NCI-H1105 treated with DMSO at 0.1 percent for 48 hours (cell line): ENCODE measurements around the gene ITGB1.
"Not testable (repeated sequence)": the region's sequence is repeated elsewhere in the genome, so short reads cannot be mapped to it uniquely, and the experiment has no call there.

Experiments used
- DNase-seq: peaks from one replicate; lab custom pipeline; 2025; lab: John Stamatoyannopoulos, UW

The ITGB1 gene

DNA sequence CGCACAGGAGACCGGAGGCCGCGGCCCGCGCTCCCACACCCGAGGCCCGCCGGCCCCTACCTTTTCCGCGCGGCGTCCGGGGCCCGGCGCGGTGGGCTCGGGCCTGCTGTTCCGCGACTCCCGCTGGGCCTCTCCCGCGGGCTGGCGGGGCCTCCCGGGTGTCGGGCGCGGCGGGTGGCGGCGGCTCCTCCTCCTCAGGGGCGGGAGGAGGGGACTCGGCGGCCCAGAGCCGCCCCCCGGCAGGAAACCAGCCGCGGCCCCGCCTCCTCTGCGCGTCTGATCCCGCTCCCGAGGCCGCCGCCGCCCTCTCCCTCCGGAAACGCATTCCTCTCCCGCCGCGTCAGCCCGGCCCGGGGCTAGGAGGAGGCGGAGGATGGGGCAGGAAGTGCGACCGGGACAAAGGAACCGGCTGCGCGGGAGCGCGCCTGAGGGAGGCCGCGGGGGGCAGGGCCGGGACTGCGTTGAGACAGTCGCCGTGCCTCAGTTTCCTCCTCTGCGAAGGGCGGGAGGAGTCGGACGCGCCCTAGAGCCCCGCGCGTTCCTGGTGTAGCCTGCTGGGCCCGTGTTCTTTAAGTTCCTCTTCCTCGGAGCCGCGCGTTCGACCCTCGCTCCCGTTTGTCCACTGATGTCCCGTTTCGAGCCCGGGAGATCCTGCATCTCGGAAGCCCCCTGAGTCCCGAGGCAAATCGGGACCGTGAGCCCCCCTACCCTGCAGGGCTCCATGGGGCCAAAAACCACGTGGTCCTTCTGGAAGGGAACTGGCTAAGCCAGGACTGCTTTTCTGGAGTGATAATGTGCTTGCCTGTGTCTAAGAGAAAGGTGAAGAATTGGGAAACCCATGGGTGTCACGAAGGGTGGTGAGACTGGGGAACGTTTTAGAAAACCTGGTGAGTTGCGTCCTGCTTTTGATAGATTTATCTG lies at the start of gene ITGB1:
Gene ITGB1, minus strand, starts transcription at position 146 of the 921 bp plus-strand sequence. CDS start 22,672 bp downstream, outside the sequence.
- DNase-seq, result peak; percentile 74

DNA sequence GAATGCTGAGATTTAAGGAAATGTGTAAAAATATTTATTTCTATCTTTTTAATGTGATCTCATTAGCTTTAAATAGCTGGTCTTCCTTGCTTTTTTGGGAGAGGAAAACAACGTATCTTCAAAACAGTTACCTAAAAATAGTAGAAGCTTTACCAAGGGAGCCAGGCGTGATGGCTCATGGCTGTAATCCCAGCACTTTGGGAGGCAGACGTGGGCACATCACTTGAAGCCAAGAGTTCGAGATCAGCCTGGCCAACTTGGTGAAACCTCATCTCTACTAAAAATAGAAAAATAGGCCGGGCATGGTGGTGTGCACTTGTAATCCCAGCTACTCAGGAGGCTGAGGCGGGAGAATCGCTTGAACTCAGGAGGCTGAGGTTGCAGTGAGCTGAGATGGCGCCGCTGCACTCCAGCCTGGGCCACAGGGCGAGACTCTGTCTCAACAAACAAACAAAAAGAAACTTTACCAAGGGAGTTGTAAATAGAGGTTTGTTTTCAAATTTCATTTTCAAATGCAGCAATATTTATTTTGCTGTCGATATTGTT lies 48.4 kb upstream of the ITGB1 start:
- DNase-seq, result no peak

DNA sequence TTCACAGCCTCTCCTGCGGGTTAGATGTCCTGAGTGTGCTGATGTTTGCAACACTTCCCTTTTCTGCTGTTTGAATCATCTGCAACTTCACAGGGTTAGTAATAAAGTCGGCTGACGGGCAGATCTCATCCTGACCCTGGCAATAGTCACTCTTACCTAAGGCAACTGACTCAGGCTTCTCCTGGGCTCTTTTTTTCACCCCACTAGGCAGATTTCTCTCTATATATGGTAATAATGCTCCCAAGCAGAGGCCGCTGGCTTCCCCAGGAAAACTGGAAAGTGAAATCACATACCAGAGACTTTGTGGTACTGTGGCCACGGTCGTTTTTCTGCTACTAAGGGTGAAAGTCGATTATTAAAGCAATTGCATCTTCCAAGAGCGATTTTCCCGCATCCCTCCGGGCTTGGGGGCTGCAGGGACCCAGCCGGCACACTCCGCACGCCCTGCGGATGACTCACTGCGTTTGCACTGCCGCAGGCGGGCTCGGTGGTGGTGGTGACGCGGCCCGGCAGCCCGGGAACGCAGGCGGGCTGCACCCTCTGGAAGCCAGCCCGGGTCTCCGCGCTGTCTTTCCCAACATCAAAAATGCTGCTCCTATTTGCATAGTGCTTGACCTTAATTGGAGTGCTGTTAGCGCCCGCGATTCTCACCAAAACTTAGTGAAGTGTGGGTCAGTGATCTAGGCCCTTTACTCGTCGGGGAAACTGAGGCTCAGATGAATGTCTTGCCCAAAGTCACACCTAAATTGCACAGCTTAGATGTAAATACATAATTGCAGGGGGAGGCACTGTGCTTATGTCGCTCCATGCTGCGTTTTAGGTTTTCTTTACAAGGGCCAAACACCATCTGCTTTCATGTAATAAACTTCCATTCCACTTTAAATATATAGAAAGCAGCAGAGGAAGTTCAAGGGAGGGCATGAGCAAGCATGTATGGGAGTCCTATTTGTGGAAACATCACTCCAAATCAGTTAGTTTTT lies 47.6 kb upstream of the ITGB1 start:
- peak; percentile 45 for DNase-seq

DNA sequence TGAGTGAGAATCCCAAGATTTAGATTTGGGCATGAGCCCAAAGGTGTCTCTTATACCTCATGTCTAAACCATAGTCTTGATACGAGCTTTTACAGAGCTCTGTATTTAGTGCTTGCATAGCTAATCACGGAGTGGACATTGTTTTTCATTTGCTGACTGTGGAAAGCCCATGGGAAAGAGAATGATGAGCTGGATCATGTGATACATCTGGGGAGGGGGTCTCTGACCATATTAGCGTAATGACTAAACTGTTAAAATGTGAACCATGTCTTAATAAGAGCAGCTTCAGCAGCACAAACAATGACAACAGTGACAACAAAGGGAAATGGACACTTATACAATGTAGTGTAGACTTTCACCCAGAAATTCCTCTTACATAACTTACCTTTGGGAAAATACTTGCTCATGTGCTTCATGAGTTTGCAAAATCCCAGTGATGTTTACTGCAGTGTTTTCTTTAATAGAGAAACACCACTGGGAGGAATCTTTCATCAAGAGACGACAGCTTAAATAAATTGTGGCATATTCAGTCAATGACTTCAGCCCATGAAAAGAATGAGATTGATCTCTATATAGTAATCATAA lies 44.0 kb upstream of the ITGB1 start:
- DNase-seq, result no peak

DNA sequence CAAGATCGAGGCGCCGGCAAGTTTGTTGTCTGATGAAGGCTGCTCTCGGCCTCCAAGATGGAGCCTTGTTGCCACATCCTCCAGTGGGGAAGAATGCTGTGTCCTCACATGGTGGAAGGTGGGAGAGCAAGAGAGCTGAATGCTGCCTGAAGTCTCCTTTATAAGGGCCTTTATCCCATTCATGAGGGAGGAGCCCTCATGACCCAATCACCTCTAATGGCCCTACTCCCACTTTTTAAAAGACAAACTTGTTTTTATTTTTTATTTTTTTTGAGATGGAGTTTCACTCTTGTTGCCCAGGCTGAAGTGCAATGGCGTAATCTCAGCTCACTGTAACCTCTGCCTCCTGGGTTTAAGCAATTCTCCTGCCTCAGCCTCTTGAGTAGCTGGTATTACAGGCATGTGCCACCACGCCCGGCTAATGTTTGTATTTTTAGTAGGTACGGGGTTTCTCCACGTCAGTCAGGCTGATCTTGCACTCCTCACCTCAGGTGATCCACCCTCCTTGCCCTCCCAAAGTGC lies 40.1 kb upstream of the ITGB1 start:
- DNase-seq, result not testable (repeated sequence)

DNA sequence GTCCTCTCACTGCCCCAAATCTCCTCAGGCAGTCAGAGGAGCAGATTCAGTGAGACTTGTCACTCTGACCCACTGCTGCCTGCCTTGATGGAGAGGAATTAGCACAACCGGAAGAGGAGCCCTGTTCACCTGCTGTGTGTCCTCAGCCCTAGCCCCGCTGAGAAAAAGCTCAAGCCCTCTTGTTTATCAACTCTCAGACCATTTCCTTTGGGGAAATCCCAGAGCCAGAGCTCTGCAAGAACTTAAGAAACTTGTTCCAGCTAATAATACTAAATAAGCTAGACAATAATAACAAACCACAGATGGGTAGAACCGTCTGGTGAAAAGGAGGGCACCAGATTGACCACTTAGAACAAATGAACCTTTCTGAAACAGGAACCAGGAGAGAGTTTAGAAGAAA lies 37.7 kb upstream of the ITGB1 start:
- no peak for DNase-seq

DNA sequence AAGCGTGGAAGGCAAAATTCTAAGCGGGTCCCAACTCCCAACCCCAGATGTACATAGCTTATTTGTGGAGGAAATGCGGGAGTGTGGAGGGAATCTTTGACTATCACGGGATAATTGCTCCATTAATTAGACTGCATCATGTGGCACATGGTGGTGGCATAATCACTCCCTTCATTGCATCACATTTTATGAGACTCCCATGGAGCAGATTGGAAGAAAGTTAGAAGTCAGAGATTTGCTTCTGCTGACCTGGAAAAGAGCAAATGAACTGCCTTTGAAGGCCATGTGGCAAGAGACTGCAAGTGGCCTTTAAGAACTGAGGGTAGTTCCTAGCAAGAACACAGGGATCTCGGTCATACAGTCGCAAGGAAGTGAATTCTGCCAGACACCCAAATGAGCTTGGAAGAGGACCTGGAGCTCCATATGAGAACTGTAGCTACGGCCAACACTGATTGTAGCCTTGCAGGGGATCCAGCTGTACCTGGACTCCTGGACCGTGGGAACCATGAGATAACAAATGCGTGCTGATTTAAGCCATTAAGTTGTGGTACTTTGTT lies 37.1 kb upstream of the ITGB1 start:
- no peak for DNase-seq

DNA sequence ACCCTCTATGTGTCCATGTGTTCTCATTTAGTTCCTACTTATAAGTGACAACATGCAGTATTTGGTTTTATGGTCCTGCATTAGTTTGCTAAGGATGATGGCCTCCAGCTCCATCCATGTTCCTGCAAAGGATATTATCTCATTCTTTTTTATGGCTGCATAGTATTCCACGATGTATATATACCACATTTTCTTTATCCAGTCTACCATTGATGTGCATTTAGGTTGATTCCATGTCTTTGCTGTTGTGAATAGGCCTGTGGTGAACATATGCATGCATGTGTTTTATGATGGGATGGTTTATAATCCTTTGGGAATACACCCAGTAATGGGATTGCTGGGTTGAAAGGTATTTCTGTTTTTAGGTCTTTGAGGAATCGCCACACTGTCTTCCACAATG lies 36.6 kb upstream of the ITGB1 start:
- DNase-seq, result not testable (repeated sequence)

DNA sequence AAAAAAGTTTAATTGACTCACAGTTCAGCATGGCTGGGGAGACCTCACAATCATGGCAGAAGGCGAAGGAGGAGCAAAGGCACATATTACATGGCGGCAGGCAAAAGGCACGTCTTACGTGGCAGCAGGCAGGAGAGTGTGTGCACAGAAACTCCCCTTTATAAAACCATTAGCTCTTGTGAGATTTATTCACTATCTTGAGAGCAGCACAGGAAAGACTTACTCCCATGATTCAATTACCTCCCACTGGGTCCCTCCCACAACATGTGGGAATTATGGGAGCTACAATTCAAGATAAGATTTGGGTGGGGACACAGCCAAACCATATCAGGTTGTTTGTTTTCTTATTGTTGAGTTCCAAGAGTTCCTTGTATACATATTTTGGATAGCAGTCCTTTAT lies 34.3 kb upstream of the ITGB1 start:
- DNase-seq, result not testable (repeated sequence)

DNA sequence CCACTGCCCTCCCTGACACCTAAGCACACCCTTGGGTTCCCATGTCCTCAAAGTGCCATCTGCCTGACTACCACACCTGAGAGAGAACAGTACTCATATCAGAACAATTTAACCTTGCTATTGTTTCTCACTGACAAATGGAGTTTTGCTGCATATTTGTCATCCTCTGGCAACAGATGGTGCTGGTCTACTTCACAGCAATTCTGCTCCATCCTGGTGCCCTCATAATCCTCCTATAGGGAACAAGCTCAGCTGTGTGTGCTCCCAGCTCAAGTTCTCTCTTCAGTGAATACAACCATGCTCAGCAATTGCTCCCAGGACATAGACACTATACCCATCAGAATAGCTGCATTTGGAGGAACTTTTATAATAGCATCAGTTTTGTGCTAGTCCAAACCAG lies 32.8 kb upstream of the ITGB1 start:
- DNase-seq, result no peak

DNA sequence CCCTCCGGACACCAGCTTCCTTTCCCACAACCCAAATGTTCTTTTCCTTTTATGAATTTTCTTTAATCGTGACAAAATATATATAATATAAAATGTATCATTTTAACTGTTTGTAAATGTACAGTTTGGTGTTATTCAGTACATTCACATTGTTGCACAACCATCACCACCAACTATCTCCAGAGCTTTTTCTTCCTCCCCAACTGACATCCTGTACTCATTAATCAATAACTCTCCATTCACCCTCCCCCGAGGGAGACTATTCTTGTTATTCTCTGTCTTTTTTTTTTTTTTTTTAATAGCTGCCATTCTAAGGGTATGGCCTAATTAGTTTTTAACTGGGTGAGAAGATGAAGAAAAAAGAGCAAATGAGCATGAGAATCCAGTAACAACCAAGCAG lies 30.6 kb upstream of the ITGB1 start:
- no peak for DNase-seq

DNA sequence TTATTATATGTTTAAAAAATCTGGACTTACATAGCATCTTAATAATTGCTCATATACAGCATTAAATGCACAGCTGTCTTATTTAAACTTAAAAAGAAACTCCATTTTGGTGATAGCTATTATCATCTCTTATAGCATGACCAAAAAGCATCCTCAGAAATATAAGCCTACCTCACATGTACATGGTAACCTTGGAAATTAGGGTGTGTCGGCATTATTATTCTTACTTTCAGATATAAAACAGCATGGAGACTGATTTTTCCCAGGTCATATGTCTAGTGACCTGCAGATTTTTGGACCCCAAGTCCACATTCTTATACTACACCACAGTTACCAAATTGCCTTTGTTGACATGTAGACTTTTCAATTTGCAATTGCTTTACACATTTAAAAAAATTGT lies 29.1 kb upstream of the ITGB1 start:
- no peak for DNase-seq

DNA sequence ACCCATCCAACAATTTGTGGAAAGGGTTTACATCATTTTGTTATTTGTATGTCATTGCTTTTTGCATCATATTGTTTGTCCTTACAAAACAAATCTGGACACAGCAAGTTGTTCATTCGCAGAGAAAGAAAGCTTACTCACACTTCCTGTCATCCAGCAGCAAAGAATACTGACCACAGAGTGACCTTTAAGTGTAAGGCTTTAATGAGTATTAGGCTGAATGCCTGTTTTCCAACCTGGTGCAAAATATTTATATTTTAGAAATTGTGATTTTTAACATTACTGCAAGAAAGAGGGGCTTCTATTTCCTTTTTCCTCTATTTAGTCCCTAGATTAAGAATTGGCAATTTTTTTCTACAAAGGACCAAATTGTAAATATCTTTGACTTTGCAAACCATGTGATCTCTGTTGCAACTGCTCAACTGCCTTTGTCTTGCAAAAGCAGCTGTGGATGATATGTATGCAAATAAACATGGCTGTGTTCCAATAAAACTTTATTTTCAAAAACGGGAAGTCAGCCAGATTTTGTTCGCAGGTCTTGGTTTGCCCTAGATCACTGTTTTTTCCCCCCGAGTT lies 27.8 kb upstream of the ITGB1 start:
- no peak for DNase-seq

DNA sequence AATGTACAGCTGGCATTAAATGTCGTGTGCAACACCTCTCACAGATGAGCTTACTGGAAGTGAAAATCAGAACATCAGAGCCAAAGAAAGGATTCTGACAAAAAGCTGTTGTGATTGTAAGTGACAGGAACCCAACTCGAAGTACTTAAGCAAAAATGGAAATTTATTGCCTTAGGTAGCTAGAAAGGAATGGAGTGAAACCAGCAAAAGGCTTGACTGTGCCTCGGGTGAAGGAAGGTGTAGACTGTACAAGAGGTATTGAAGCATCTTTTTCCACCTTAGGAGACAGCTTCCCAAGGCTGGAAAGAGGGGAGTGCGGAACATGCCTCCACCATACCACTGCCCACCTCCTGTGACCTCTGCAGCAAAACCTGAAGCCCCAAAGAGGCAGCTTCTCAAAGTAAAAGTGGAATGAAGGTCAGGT lies 27.3 kb upstream of the ITGB1 start:
- DNase-seq, result no peak

DNA sequence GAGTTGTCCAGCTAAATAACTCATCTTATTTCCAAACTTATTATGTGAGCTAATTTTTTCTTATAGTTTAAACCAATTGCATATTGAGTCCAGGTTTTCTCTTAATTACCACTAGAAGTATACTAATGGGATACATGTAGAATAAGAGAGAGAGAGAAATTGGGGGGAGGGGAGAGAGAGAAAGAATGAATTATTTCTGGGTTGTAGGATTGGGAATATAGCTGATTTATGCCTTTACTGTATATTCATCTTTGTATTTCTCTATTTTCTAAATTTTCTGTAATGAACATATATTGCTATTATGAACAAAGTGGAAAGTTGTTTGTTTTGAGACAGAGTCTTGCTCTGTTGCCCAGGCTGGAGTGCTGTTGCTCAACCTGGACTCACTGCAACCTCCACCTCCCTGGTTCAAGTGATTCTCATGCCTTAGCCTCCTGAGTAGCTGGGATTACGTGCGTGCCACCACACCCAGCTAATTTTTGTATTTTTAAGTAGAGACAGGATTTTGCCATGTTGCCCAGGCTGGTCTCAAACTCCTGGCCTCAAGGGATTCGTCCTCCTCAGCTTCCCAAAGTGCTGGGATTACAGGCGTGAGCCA lies 26.1 kb upstream of the ITGB1 start:
- DNase-seq, result no peak

DNA sequence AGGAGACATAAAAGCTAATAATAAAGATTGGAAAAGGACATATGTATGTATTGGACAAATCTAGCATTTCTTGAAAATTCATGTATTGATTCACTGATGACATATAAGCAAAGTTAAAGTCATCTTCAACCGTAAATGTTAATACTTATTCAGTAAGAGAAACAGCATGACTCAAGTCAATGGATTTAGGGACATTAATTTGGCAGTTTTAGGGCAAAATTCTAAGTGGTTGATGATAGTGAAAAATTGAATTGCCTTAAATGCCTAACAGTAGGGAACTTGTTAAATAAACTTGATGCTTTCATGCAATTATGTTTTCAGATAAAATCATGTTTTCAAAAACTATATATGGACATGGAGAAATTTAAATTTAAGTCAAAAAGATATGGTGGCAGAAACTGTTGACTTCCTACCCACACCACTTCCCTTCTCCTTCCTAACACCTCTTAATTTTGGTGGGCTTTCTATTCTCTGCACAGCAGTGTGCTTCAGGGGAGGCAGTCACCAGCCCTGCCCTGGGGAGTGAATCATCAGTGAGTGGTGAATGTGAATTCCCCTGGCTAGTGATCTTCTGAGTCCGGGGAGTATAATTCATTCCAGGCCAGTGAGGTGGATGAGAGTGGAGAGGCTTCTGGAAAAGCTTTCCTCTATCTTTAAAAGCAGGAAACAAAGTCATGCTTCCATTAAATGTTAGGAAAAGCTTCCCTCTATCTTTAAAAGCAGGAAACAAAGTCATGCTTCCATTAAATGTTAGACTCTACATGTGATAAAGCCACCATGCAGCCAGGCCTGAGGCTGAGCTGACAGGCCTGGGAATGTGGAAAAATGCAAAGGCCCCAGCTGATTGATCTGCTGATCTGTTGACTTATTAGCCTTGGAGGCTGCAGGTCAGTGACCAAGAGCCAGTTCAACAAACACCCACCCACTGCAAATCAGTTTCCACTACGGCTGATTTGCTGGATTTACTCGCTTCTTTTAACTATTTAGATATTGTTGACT lies 25.2 kb upstream of the ITGB1 start:
- no peak for DNase-seq

DNA sequence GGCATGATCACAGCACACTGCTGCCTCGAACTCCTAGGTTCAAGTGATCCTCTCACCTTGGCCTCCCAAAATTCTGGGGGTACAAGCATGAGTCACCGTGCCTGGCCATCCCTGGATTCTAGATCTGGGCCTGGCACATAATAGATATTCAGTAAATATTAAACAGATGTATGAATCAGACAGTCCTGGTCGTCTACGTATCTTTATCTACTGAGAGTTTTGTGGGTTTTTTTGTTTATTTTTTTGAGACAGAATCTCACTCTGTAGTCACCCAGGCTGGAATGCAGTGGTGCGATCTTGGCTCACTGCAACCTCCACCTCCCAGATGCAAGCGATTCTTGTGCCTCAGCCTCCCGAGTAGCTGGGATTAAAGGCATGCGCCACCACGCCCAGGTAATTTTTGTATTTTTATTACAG lies 24.3 kb upstream of the ITGB1 start:
- no peak for DNase-seq

DNA sequence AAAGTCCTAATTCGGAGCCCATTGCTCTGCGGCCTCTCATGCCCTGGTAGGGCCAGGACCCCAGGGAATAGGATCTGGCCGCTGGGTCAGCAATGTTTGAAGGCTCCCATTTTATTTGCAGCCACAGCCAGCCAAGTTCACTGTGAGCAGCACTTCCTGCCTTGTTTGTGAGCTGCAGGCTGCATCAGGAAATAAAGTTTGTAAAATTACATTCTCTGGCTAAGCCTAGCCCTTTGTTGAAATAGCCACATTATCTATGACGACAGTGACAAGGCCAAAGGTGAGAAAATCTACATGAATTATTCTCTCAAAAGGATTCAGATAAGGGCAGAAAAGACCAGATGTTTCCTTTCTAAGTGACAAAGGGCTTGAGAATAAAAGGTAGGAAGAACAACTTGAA lies 23.7 kb upstream of the ITGB1 start:
- DNase-seq, result no peak
